MCF 10A (cell line): ENCODE data around the gene GOLGA6L6. TPM values are rescaled to one million over a fixed set of nuclear protein-coding genes. Genes with fewer than 3 reads are reported as not detected.
A peak's percentile ranks its signal among the peaks of the same experiment; 100 is the strongest.
"Not testable (repeated sequence)": the region's sequence is repeated elsewhere in the genome, so short reads cannot be mapped to it uniquely, and the experiment has no call there.

ENCODE experiments used
- BruUV-seq: library from RNA; stranded (reverse); fragments of 400-500 nt; replicated peaks from 2 replicates; lab custom pipeline; 2021; lab: Mats Ljungman, UMichigan
- CTCF ChIA-PET: fragments of 300-600 bp; sonication (Branson Sonifier 250); formaldehyde crosslinking; extraction: SDS; loops from one replicate; lab custom pipeline; 2021; ENCODE audit warnings: antibody characterized with exemption, inconsistent platforms; lab: Yijun Ruan, JAX
- POLR2A ChIA-PET: fragments of 300-600, 350-650 bp; sonication (Branson Sonifier 250); formaldehyde crosslinking; extraction: SDS; loops from one replicate; lab custom pipeline; 2020; ENCODE audit warnings: antibody characterized with exemption, inconsistent platforms; lab: Yijun Ruan, JAX
- DNase-seq: peaks from one replicate; pipeline ENCODE4 v3.0.0-alpha.2; 2018; ENCODE audit not compliant: unreplicated experiment
- H3K27ac Mint-ChIP-seq: one replicate; pipeline ENCODE4 v1.8.0; 2022; ENCODE audit warnings: mild to moderate bottlenecking, low read depth, mixed read lengths; ENCODE audit not compliant: unreplicated experiment
- H3K27me3 Mint-ChIP-seq: one replicate; pipeline ENCODE4 v1.8.0; 2022; ENCODE audit warnings: mixed read lengths; ENCODE audit not compliant: insufficient read depth, unreplicated experiment
- H3K36me3 Mint-ChIP-seq: one replicate; pipeline ENCODE4 v1.8.0; 2022; ENCODE audit warnings: mild to moderate bottlenecking, moderate library complexity, mixed read lengths; ENCODE audit not compliant: insufficient read depth, unreplicated experiment
- H3K4me1 Mint-ChIP-seq: one replicate; pipeline ENCODE4 v1.8.0; 2022; ENCODE audit warnings: mixed read lengths; ENCODE audit not compliant: insufficient read depth, unreplicated experiment
- H3K4me3 Mint-ChIP-seq: one replicate; pipeline ENCODE4 v1.8.0; 2022; ENCODE audit warnings: mild to moderate bottlenecking, moderate library complexity, mixed read lengths; ENCODE audit not compliant: unreplicated experiment
- H3K9me3 Mint-ChIP-seq: one replicate; pipeline ENCODE4 v1.8.0; 2022; ENCODE audit warnings: mixed read lengths; ENCODE audit not compliant: unreplicated experiment
- intact Hi-C: fragments of 100-400 bp; cut with micrococcal nuclease; formaldehyde crosslinking; loops from 2 replicates; pipeline ENCODE4 v1.14.1; 2022
- total RNA-seq: library from RNA; stranded (reverse); gene quantifications from 2 replicates; pipeline ENCODE4 v1.2.3, GENCODE V29; 2022

The GOLGA6L6 gene
- total RNA-seq, 1 experiment from 2014 or later: not detected

DNA sequence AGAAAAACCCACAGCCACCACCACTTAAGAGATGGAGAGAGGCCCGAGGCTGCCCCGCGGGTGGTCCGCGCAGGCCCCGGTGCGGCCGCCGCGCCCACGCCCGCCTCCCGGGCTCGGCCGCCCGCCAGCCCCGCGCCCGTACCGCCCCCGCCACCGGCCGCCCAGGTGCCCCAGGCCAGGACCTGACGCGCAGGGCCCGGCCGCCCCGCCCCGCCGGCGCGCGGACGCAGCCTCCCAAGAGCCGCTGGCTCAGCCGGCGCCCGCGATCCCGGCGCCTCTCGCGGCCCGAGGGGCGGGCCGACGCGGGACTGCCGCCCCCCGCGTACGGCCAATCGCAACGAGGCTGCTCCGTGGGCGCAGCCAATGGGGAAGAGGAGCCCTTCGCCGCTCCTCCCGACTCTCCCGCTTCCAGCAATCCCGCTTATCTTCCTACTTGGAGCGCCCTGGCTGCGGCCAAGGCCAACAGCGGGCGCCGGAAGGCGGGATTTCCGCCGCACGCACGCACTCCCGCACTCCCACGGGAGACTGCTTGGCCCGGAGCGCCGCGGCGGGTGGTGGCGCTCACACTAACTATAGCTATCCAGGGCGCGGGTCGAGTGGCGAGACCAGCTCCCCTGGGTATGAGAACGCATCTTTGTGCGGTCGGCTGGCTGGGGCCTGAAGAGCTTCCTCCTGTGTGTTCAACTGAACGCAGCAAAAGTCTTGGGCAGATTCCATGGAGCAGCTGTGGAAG lies 35.5 kb downstream of the GOLGA6L6 start:
- H3K9me3 Mint-ChIP-seq, DNase-seq, H3K27me3 Mint-ChIP-seq, H3K4me1 Mint-ChIP-seq, POLR2A ChIA-PET, H3K4me3 Mint-ChIP-seq, intact Hi-C loops, H3K27ac Mint-ChIP-seq, BruUV-seq, CTCF ChIA-PET, H3K36me3 Mint-ChIP-seq: not testable (repeated sequence)

DNA sequence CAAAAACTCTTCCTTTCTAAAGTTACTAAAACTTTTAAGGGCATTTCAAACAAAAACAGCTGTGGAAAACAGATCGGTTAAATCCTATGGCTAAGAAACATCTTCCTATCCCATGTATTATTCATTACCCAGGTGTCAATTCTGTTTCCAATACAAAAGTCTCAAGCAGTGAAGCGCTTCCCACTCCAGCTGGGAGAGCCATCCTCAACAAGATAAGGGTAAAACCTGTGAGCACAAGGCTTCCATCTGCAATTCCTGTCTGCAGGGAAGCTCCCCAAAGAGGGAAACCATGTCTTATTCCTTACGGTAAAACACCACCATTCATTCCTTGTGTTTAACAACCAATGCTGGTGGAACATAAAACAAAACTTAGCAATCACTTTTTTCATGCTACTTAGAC lies 38.8 kb downstream of the GOLGA6L6 start:
- intact Hi-C loops, CTCF ChIA-PET, H3K27ac Mint-ChIP-seq, H3K27me3 Mint-ChIP-seq, DNase-seq, H3K36me3 Mint-ChIP-seq, H3K9me3 Mint-ChIP-seq, POLR2A ChIA-PET, H3K4me1 Mint-ChIP-seq, H3K4me3 Mint-ChIP-seq: not testable (repeated sequence)
- TSS peak; percentile 49 for BruUV-seq

DNA sequence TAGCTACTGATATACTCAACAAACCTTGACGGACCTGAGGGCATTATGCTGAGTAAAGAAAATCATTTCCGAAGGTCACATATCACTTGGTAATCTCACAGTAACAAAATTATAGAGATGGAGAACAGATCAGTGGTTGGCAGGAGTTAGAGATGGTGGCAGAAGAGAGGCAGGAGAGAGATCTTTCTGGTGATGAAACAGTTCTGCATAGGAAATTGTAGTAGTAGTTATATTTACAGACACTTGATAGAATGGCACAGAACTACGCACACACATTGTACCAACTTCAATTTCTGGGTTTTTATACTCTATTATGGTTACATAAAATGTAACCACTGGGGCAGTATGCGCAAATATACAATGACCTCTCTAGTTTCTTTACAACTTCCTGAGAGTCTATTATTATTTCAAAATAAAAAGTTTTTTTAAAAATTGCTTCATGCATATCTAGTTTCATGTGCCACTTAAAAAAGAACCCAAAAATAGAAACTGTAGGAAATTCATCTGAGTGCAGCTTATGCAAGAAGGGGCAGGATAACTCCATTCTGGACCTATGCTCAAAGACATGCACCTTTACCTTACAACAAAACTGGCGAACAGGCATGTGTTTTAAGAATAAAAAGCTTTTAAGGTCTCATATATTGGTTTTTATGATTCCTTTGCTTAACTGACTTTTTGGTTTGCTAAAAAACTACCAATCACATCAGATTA lies 39.9 kb downstream of the GOLGA6L6 start:
- H3K4me3 Mint-ChIP-seq, H3K4me1 Mint-ChIP-seq, BruUV-seq, H3K27ac Mint-ChIP-seq, POLR2A ChIA-PET, H3K9me3 Mint-ChIP-seq, DNase-seq, CTCF ChIA-PET, intact Hi-C loops, H3K36me3 Mint-ChIP-seq, H3K27me3 Mint-ChIP-seq: not testable (repeated sequence)

DNA sequence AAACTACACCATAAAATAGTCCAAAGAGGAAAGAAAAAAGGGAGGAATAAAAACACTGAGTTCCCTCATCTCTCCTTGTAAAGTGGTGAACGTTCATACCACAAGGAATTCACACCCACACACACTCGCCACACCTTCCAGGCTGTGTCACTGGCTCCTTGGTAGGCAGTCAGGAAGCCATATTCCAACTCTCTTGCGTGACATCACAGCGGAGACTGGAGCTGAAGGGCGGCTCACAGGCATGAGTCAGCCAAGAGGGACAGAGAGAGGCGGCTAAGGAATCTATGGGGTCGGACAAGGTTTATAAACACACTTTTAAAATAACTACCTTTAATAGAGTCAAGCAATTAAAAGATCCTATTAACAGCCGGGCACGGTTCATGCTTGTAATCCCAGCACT lies 43.8 kb downstream of the GOLGA6L6 start:
- H3K36me3 Mint-ChIP-seq, POLR2A ChIA-PET, H3K27ac Mint-ChIP-seq, H3K4me3 Mint-ChIP-seq, H3K4me1 Mint-ChIP-seq, H3K27me3 Mint-ChIP-seq, CTCF ChIA-PET, BruUV-seq, H3K9me3 Mint-ChIP-seq, intact Hi-C loops: not testable (repeated sequence)
- peak; percentile 27 for DNase-seq

GRCh38 chr15:20493035-20493434 lies 48.6 kb downstream of the GOLGA6L6 start:
- H3K4me3 Mint-ChIP-seq, H3K36me3 Mint-ChIP-seq, BruUV-seq, intact Hi-C loops, H3K9me3 Mint-ChIP-seq, POLR2A ChIA-PET, DNase-seq, H3K27me3 Mint-ChIP-seq, H3K27ac Mint-ChIP-seq, CTCF ChIA-PET, H3K4me1 Mint-ChIP-seq: not testable (repeated sequence)

DNA sequence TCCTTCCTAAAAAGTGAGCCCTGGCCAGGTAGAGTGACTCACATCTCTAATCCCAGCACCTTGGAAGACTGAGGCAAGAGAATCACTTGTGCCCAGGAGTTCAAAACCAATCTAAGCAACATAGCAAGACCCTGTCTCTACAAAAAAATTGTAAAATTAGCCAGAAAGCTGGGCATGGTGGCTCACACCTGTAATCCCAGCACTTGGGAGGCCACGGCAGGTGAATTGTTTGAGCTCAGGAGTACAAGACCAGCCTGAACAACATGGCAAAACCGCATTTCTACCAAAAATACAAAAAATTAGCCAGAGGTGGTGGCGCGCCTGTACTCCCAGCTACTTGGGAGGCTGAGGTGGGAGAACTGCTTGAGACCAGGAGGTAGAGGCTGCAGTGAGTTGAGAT lies 49.0 kb downstream of the GOLGA6L6 start:
- H3K27me3 Mint-ChIP-seq, H3K36me3 Mint-ChIP-seq, H3K9me3 Mint-ChIP-seq, H3K4me3 Mint-ChIP-seq, intact Hi-C loops, H3K27ac Mint-ChIP-seq, DNase-seq, BruUV-seq, CTCF ChIA-PET, POLR2A ChIA-PET, H3K4me1 Mint-ChIP-seq: not testable (repeated sequence)

GRCh38 chr15:20489320-20489719 lies 52.3 kb downstream of the GOLGA6L6 start:
- POLR2A ChIA-PET, H3K36me3 Mint-ChIP-seq, H3K27ac Mint-ChIP-seq, CTCF ChIA-PET, H3K4me1 Mint-ChIP-seq, intact Hi-C loops, H3K27me3 Mint-ChIP-seq, DNase-seq, H3K9me3 Mint-ChIP-seq, BruUV-seq, H3K4me3 Mint-ChIP-seq: not testable (repeated sequence)
